ENCODE data around the gene C5orf34.

DNA sequence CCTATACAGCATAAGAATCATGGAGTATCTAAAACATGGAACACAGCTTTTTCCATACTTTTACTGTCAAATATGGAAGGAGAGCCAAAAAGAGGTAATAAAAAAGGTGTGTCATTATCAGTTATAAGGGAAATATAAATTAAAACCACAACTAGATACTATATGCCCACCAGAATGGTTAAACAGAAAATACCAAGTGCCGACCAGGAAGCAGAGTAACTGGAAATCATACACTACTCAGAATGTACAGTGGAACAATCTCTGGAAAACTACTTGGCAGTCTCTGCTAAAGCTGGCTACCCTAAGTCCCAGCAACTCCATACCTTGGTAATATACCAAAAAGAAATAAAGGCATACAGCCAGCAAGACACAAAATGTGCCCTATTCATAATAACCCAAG lies 39.5 kb upstream of the C5orf34 start:
- TF ChIP-seq, protein P1, sequence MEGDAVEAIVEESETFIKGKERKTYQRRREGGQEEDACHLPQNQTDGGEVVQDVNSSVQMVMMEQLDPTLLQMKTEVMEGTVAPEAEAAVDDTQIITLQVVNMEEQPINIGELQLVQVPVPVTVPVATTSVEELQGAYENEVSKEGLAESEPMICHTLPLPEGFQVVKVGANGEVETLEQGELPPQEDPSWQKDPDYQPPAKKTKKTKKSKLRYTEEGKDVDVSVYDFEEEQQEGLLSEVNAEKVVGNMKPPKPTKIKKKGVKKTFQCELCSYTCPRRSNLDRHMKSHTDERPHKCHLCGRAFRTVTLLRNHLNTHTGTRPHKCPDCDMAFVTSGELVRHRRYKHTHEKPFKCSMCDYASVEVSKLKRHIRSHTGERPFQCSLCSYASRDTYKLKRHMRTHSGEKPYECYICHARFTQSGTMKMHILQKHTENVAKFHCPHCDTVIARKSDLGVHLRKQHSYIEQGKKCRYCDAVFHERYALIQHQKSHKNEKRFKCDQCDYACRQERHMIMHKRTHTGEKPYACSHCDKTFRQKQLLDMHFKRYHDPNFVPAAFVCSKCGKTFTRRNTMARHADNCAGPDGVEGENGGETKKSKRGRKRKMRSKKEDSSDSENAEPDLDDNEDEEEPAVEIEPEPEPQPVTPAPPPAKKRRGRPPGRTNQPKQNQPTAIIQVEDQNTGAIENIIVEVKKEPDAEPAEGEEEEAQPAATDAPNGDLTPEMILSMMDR (conservative IDR thresholded peaks at IDR 0.05; ENCODE audit: low read depth, low read length), result no peak
- TF ChIP-seq RCOR1 (IDR thresholded peaks at IDR 0.05; ENCODE audit: insufficient replicate concordance, low read length) (no peak), RAD21 (IDR thresholded peaks at IDR 0.05; ENCODE audit: low read length) (no peak)
- TF ChIP-seq, protein P2, sequence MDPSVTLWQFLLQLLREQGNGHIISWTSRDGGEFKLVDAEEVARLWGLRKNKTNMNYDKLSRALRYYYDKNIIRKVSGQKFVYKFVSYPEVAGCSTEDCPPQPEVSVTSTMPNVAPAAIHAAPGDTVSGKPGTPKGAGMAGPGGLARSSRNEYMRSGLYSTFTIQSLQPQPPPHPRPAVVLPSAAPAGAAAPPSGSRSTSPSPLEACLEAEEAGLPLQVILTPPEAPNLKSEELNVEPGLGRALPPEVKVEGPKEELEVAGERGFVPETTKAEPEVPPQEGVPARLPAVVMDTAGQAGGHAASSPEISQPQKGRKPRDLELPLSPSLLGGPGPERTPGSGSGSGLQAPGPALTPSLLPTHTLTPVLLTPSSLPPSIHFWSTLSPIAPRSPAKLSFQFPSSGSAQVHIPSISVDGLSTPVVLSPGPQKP (IDR thresholded peaks at IDR 0.05; ENCODE audit: borderline replicate concordance, low read depth, low read length), result no peak

Measured in IMR-90 (cell line).